NT2/D1 (cell line): Measurements from ENCODE around the gene CYP2W1.

Experiments
- YY1 ChIP-seq: IDR thresholded peaks from 2 replicates; pipeline ENCODE4 v1.6.1; 2011; ENCODE audit not compliant: insufficient read length, insufficient read depth
- ZNF274 ChIP-seq: IDR thresholded peaks from 2 replicates; pipeline ENCODE4 v1.6.1; 2011; ENCODE audit warnings: mild to moderate bottlenecking, low read depth, low read length

- no peak for TF ChIP-seq YY1
- no peak for TF ChIP-seq ZNF274
Observed at GRCh38 chr7:1022356-1022755, 39.4 kb downstream of the CYP2W1 start.
